Lung microvascular endothelial cell (primary cell): Measurements from ENCODE around the gene TYR. TPM values are rescaled to one million over a fixed set of nuclear protein-coding genes. Genes with fewer than 3 reads are reported as not detected.
"Not testable (repeated sequence)": the region's sequence is repeated elsewhere in the genome, so short reads cannot be mapped to it uniquely, and the experiment has no call there.

Experiments
- DNase-seq, 2 donors: peaks; one replicate each; pipeline versions ENCODE4 v3.0.0 to v3.0.0-alpha.2; 2010; ENCODE audit warnings: low read depth in 2 of 2
- total RNA-seq: library from RNA; depleted of rRNA; stranded (reverse); fragments of >200 nt; gene quantifications from 2 replicates; pipeline ENCODE4 v1.2.1, GENCODE V29; 2014

TYR gene
- total RNA-seq, 1 donor from 2014 or later, result not detected

- DNase-seq, result not testable (repeated sequence)
Observed at GRCh38 chr11:89342880-89343572, 165.4 kb downstream of the TYR start.

Other genes starting within 250 kb of the TYR start
- gene GRM5, start 111.9 kb upstream of the TYR start, total RNA-seq, result under 0.01 TPM in 1 of 2 replicates, not detected in the other